ENCODE measurements around the gene STARD5.

DNA sequence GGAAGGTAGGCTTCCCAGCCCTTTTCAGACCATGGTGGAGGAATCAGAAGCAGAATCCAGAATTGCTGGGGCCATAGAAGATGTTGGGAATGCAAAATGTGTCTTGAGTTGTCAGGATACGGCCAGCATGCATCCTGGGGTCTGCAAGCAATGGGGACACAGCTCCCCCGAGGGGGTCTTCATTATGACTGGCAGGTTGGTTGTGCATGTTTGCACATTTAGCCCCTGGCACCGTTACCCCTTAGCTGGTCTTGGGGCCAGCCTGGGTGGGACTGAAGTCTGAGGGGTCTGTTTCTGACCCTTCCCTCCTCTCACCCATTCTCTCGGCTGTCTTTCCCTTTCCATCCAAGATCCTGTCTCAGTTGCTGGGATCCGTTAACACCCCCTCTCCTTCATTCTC, 50.7 kb downstream of the STARD5 start:
- TF ChIP-seq, protein P1, sequence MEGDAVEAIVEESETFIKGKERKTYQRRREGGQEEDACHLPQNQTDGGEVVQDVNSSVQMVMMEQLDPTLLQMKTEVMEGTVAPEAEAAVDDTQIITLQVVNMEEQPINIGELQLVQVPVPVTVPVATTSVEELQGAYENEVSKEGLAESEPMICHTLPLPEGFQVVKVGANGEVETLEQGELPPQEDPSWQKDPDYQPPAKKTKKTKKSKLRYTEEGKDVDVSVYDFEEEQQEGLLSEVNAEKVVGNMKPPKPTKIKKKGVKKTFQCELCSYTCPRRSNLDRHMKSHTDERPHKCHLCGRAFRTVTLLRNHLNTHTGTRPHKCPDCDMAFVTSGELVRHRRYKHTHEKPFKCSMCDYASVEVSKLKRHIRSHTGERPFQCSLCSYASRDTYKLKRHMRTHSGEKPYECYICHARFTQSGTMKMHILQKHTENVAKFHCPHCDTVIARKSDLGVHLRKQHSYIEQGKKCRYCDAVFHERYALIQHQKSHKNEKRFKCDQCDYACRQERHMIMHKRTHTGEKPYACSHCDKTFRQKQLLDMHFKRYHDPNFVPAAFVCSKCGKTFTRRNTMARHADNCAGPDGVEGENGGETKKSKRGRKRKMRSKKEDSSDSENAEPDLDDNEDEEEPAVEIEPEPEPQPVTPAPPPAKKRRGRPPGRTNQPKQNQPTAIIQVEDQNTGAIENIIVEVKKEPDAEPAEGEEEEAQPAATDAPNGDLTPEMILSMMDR (IDR thresholded peaks at IDR 0.05; ENCODE audit: borderline replicate concordance, extremely low read depth, low read length, poor library complexity, severe bottlenecking) = no peak
- TF ChIP-seq EZH2 (IDR thresholded peaks at IDR 0.05; ENCODE audit: borderline replicate concordance, low read depth, low read length, severe bottlenecking) = no peak

Data from DND-41 (cell line).